ENCODE measurements around the gene CHAD. TPM values are rescaled to one million over a fixed set of nuclear protein-coding genes. Genes with fewer than 3 reads are reported as not detected.

The CHAD gene
- total RNA-seq, 1 experiment from 2014 or later, result 0.57 TPM

GRCh38 chr17:50422738-50423137 is 45.9 kb downstream of the CHAD start:
- H2AK5ac ChIP-seq (ENCODE audit: insufficient read length, low read length), result no peak overlapping the region
- no peak overlapping the region for H2BK15ac ChIP-seq (ENCODE audit: low read depth, low read length)
- H3K4me1 ChIP-seq (ENCODE audit: insufficient read depth, low read length), result no peaks in the 10 kb centered on the region; the same call in 1 of the 2 replicates
- peaks cover 16 to 17% of the 10 kb centered on the region in 2 experiments for H3K4me1 Mint-ChIP-seq
- H4K5ac ChIP-seq (ENCODE audit: insufficient read length, low read depth, low read length), result no peak overlapping the region
- no peaks in the 10 kb centered on the region for H3K79me1 ChIP-seq (ENCODE audit: insufficient read depth, low read depth, low read length, poor library complexity, severe bottlenecking)
- no peak overlapping the region for H3T11ph ChIP-seq (ENCODE audit: low read length)
- no peak overlapping the region for H2BK12ac ChIP-seq (ENCODE audit: insufficient read length, low read depth, low read length)
- H3K14ac ChIP-seq (ENCODE audit: insufficient read depth, low read length), result no peak overlapping the region
- no peaks in the 10 kb centered on the region for H3K9me3 ChIP-seq (ENCODE audit: control insufficient read depth, low read depth, low read length)
- peaks cover 26% of the 10 kb centered on the region for H3K27me3 Mint-ChIP-seq (ENCODE audit: low read depth)
- no peak overlapping the region for H3K18ac ChIP-seq (ENCODE audit: insufficient read length, low read depth, low read length)
- no peak overlapping the region for H2BK120ac ChIP-seq (ENCODE audit: low read depth, low read length, poor library complexity, severe bottlenecking)
- TF ChIP-seq CTCF (conservative IDR thresholded peaks at IDR 0.05), result no peak
- H3K36me3 Mint-ChIP-seq (ENCODE audit: insufficient read depth in 1 of 3, low read depth in 3 of 3), result peaks cover 2 to 13% (median 4%) of the 10 kb centered on the region in 3 experiments
- H3K9ac ChIP-seq (ENCODE audit: extremely low read depth, insufficient read length, low read length), result no peak overlapping the region
- H3K79me2 ChIP-seq (ENCODE audit: insufficient read depth, low read length), result no peaks in the 10 kb centered on the region
- H3K23me2 ChIP-seq (ENCODE audit: insufficient read length, low read depth, low read length, poor library complexity, severe bottlenecking), result peaks cover 12% of the 10 kb centered on the region
- no peak overlapping the region for H3K27ac ChIP-seq (ENCODE audit: insufficient read length, low read depth, low read length)
- peaks cover 16 to 18% of the 10 kb centered on the region in 2 experiments for H3K9me3 Mint-ChIP-seq
- no peak overlapping the region for H4K8ac ChIP-seq (replicated peaks; ENCODE audit: insufficient read length, low read depth, low read length)
- H3K4me3 Mint-ChIP-seq, result no peak overlapping the region
- H3K27me3 ChIP-seq (ENCODE audit: insufficient read depth, low read length), result no peaks in the 10 kb centered on the region; the same call in 1 of the 2 replicates
- WGBS (ENCODE audit: extremely low coverage, insufficient read length, low lambda C conversion rate), result no CpG with 5 or more reads among the region's 2 CpGs
- H2BK20ac ChIP-seq (ENCODE audit: low read depth, low read length, poor library complexity, severe bottlenecking), result no peak overlapping the region
- no peak overlapping the region for H3K4ac ChIP-seq (ENCODE audit: low read depth, low read length)
- H3K23ac ChIP-seq (ENCODE audit: insufficient read length, low read depth, low read length), result no peak overlapping the region
- no peak overlapping the region for H2AFZ ChIP-seq (ENCODE audit: low read length)
- no peaks in the 10 kb centered on the region for H4K20me1 ChIP-seq (ENCODE audit: control insufficient read depth, insufficient read depth, insufficient read length)
- DNase-seq, result no peak
- H3K56ac ChIP-seq (ENCODE audit: insufficient read length, low read depth, low read length), result no peak overlapping the region
- H2BK5ac ChIP-seq (ENCODE audit: insufficient read length, low read length), result no peak overlapping the region
- no peak overlapping the region; a peak in 1 of 7 replicates for H3K27ac Mint-ChIP-seq
- H4K91ac ChIP-seq (ENCODE audit: insufficient read length, low read depth, low read length), result no peak overlapping the region
- no peak overlapping the region for H3K4me2 ChIP-seq (ENCODE audit: insufficient read depth, insufficient read length, low read length)

All from H9 (cell line).